Thoracic aorta (tissue), 2 donors: ENCODE measurements around the gene UBALD1. TPM values are rescaled to one million over a fixed set of nuclear protein-coding genes. Genes with fewer than 3 reads are reported as not detected.

Source experiments
- ATAC-seq: fragments of 150-250 bp; one replicate; pipeline ENCODE4 v1.8.0; 2017; ENCODE audit warnings: low read depth; ENCODE audit not compliant: insufficient number of reproducible peaks, low FRiP score
- DNase-seq: peaks from one replicate; pipeline ENCODE4 v3.0.0-alpha.2; 2020; ENCODE audit warnings: low spot score
- H3K27ac ChIP-seq, 2 donors: fragments of 200-600 bp; sonication (generic); 1 replicate in 1 of 2; 2 replicates in 1 of 2; pipeline ENCODE4 v1.5.1; 2016; ENCODE audit warnings: mild to moderate bottlenecking in 2 of 2, moderate library complexity in 2 of 2
- H3K27me3 ChIP-seq: fragments of 200-600 bp; sonication (generic); replicated peaks from 2 replicates; pipeline ENCODE4 v1.6.0; 2016; ENCODE audit warnings: mild to moderate bottlenecking; ENCODE audit not compliant: insufficient read depth
- H3K36me3 ChIP-seq: fragments of 200-600 bp; sonication (generic); one replicate; pipeline ENCODE4 v1.5.1; 2016
- H3K4me1 ChIP-seq, 2 donors: fragments of 200-600 bp; sonication (generic); 1 replicate in 1 of 2; 2 replicates in 1 of 2; pipeline versions ENCODE4 v1.5.1 to v1.6.0; 2016; ENCODE audit warnings: low read depth in 2 of 2, mild to moderate bottlenecking in 1 of 2; ENCODE audit not compliant: control insufficient read depth in 1 of 2
- H3K4me3 ChIP-seq: fragments of 200-600 bp; sonication (generic); 2 replicates; pipeline ENCODE4 v1.5.1; 2016; ENCODE audit warnings: mild to moderate bottlenecking
- H3K9me3 ChIP-seq: fragments of 200-600 bp; sonication (generic); 2 replicates; pipeline ENCODE4 v1.5.1; 2016
- total RNA-seq, 2 donors: library from RNA; depleted of rRNA; stranded (reverse); fragments of >200 nt; gene quantifications; one replicate each; pipeline versions ENCODE4 v1.1.0 to v1.2.3, GENCODE V29; 2016
- TF ChIP-seq, protein P1 (sequence below): fragments of 200-600 bp; sonication (generic); IDR thresholded peaks from one replicate; pipeline ENCODE4 v1.5.1; 2019; ENCODE audit warnings: antibody characterized with exemption

The UBALD1 gene
- total RNA-seq, 2 donors from 2014 or later: 23.8 to 23.9 TPM

DNA sequence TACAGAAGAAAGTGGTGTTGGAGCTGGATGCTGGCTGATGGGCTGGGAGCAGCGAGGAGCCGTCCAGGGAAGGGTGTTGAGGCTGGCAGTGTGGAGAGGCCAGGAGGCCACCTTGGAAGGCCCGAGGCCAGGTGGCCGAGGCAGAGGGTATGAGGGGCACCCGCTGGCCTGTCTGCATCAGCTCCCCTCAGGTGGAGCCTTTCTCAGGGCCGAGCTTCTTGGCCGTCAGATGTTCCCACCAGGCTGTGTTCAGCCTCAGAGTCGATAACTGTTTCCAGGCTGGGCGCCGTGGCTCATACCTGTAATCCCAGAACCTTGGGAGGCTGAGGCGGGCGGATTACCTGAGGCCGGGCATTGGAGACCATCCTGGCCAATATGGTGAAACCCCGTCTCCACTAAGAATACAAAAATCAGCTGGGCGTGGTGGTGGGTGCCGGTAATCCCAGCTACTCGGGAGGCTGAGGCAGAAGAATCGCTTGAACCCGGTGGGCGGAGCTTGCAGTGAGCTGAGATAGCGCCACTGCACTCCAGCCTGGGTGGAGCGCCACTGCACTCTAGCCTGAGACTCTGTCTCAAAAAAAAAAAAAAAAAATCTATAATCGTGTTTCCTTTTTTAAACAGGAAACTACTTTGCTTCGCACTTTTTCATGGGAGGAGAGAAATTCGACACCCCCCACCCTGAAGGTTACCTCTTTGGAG lies 35.2 kb upstream of the UBALD1 start:
- no peaks in the 10 kb centered on the region for H3K4me1 ChIP-seq
- DNase-seq: no peak
- TF ChIP-seq, protein P1, sequence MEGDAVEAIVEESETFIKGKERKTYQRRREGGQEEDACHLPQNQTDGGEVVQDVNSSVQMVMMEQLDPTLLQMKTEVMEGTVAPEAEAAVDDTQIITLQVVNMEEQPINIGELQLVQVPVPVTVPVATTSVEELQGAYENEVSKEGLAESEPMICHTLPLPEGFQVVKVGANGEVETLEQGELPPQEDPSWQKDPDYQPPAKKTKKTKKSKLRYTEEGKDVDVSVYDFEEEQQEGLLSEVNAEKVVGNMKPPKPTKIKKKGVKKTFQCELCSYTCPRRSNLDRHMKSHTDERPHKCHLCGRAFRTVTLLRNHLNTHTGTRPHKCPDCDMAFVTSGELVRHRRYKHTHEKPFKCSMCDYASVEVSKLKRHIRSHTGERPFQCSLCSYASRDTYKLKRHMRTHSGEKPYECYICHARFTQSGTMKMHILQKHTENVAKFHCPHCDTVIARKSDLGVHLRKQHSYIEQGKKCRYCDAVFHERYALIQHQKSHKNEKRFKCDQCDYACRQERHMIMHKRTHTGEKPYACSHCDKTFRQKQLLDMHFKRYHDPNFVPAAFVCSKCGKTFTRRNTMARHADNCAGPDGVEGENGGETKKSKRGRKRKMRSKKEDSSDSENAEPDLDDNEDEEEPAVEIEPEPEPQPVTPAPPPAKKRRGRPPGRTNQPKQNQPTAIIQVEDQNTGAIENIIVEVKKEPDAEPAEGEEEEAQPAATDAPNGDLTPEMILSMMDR: no peak
- H3K27me3 ChIP-seq: no peaks in the 10 kb centered on the region
- peaks cover 26% of the 10 kb centered on the region for H3K36me3 ChIP-seq
- H3K4me3 ChIP-seq: no peak overlapping the region
- H3K27ac ChIP-seq: no peak overlapping the region
- H3K9me3 ChIP-seq: no peaks in the 10 kb centered on the region
- no peak for ATAC-seq

DNA sequence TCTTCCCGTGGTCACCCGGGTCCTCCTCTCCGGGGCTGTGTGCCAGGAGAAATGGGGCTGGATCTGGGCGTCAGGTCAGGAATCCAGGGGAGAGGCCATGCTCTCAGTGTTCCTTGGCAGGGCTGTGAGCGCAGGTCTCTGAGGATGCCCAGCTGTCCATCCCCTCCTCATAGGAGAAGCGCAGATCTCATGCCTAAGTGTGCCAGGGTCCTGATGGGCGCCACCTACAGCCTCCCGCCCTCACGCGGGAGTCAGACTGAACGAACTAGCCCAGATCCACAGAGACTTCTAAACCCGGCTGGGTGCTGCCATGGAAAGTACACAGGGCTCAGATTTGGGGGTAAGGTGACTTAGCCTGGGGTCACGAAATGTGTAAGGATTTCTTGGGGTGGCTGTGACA lies 34.2 kb upstream of the UBALD1 start:
- Histone ChIP-seq H3K9me3 (no peaks in the 10 kb centered on the region), H3K27me3 (no peaks in the 10 kb centered on the region), H3K27ac (no peak overlapping the region), H3K36me3 (peaks cover 26% of the 10 kb centered on the region), H3K4me3 (no peak overlapping the region), H3K4me1 (no peaks in the 10 kb centered on the region)
- no peak for DNase-seq
- TF ChIP-seq, protein P1: no peak
- no peak for ATAC-seq

DNA sequence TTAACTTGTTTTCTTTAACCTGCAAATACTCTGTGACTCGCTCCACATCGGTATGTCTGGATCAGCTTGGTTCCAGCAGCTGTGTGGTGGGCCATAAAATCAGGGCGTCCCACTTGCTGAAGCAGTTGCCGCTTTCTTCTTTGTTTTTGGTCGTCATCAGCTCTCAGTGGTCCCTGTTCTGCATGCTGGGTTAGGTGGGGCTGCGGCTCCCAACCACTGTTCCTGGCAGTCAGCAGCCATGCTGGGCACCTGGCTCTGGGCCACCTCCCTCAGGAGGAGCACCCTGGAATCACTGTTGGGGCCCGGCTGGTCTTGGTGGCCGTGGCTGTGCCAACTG lies 32.9 kb upstream of the UBALD1 start:
- Histone ChIP-seq H3K36me3 (peaks cover 19% of the 10 kb centered on the region), H3K27me3 (no peaks in the 10 kb centered on the region), H3K4me1 (no peaks in the 10 kb centered on the region), H3K27ac (no peak overlapping the region), H3K9me3 (no peaks in the 10 kb centered on the region), H3K4me3 (no peak overlapping the region)
- no peak for ATAC-seq
- no peak for DNase-seq
- TF ChIP-seq, protein P1: no peak

DNA sequence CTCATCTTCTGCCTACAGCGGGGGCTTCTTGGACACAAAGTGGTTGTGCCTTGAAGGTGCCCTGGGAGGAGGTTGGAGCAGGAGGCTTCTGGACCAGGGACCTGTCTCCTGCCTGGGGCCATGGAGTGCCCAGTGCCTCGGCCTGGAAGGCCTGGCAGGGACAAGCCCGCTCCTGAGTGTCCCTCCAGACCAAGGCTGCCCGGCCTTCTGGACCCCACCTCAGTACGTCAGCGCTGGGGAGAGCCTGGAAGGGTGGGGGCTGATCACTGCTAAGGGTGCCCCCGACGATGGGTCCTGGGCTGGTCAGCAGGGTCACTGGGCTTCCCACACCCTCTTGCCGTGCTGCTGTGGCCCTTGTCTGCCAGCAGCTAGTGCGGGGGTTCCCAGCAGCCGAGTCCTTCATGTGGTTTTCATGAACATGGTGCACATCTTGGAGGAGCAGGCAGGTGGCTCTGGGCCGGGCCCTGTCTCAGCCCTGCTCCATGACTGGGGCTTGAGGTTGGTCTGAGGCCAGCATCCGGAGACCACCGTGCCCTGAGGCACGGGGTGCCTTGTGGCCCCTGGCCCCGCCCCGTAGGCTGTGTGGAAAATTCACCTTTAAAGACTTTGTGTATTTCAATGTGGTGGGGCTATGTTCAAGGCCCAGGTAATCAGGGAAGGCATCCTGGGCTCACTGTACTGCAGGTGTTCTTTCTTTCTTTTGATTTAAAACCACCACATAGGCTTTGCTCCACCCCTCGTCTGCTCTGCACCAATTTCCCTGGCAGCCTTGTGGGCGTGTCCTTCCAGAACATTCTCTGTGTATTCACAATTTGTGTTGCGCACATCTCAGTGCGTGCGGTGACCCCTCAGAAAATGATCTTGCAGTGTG lies 32.3 kb upstream of the UBALD1 start:
- Histone ChIP-seq H3K27ac (no peak overlapping the region), H3K27me3 (no peaks in the 10 kb centered on the region), H3K9me3 (no peaks in the 10 kb centered on the region), H3K4me1 (no peaks in the 10 kb centered on the region), H3K36me3 (peaks cover 13% of the 10 kb centered on the region), H3K4me3 (no peak overlapping the region)
- TF ChIP-seq, protein P1: no peak
- no peak for DNase-seq
- ATAC-seq: no peak

DNA sequence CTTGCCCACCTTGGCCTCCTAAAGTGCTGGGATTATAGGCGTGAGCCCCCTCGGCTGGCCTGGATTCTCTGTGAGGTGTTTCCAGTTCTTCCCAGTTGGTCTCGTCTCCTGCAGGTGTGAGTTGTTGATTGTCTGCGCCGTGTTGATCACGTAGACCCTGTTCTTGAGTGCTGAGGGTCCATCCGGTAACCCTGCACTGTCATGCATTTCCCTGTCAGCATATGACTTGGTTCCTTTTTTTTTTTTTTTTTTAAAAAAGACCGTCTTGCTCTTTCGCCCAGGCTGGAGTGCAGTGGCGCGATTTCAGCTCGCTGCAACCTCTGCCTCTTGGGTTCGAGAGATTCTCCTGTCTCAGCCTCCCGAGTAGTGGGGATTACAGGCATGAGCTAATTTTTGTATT lies 27.2 kb upstream of the UBALD1 start:
- H3K36me3 ChIP-seq: no peaks in the 10 kb centered on the region
- TF ChIP-seq, protein P1: no peak
- no peak overlapping the region for H3K27ac ChIP-seq
- ATAC-seq: no peak
- peaks cover 0 to 16% of the 10 kb centered on the region in 2 donors for H3K4me1 ChIP-seq
- no peak for DNase-seq
- H3K27me3 ChIP-seq: no peaks in the 10 kb centered on the region
- H3K9me3 ChIP-seq: no peaks in the 10 kb centered on the region
- no peak overlapping the region for H3K4me3 ChIP-seq
